ENCODE measurements around the gene NTSR1. TPM values are rescaled to one million over a fixed set of nuclear protein-coding genes. Genes with fewer than 3 reads are reported as not detected.

Gene NTSR1
- total RNA-seq, 1 experiment from 2014 or later: 44.1 TPM

DNA sequence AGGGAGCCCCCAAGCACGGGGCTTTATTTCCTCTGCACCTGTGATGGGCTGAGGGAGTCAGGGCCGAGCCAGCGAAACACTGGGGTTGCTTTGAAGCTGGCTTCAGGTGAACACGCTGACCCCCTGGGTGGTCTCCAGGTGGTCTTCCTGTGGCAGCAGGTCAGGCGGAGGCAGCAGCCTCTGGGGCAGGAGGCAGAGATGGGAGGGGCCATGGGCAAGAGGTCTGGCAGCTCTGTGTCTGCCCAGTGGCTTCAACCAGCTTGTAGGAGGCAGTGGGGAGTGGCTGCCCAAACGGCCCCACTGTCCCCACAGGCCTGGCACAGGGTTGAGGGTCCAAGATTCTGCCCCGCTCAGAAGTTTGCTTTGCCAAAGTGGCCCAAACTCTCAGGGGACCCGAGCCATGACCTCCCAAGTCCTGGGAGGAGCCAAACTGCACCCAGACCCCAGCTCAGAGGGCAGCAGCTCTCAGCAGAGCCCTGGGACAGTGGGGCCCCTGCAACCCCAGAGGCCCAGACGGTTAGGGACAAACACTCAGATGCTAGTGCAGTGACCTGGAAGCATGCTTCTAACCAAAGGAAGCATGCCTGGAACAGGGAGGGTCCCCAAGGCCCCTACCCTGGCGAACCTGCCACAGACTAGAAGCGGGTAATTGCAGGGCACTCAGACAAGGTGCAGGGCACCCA lies 15.3 kb downstream of the NTSR1 start:
- DNase-seq (ENCODE audit: low read depth, low spot score) (no peak), ATAC-seq (no peak)
- ChIA-PET POLR2A (no interaction called here), CTCF (no interaction called here)
- TF ChIP-seq, protein P1, sequence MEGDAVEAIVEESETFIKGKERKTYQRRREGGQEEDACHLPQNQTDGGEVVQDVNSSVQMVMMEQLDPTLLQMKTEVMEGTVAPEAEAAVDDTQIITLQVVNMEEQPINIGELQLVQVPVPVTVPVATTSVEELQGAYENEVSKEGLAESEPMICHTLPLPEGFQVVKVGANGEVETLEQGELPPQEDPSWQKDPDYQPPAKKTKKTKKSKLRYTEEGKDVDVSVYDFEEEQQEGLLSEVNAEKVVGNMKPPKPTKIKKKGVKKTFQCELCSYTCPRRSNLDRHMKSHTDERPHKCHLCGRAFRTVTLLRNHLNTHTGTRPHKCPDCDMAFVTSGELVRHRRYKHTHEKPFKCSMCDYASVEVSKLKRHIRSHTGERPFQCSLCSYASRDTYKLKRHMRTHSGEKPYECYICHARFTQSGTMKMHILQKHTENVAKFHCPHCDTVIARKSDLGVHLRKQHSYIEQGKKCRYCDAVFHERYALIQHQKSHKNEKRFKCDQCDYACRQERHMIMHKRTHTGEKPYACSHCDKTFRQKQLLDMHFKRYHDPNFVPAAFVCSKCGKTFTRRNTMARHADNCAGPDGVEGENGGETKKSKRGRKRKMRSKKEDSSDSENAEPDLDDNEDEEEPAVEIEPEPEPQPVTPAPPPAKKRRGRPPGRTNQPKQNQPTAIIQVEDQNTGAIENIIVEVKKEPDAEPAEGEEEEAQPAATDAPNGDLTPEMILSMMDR (IDR thresholded peaks at IDR 0.05): no peak
- TF ChIP-seq SIN3A (IDR thresholded peaks at IDR 0.05; ENCODE audit: borderline replicate concordance, insufficient read depth, low read depth, low read length) (no peak), TCF7L2 (IDR thresholded peaks at IDR 0.05; ENCODE audit: low read depth, low read length) (no peak), POLR2AphosphoS5 (IDR thresholded peaks at IDR 0.05; ENCODE audit: low read depth, low read length) (no peak)
- TF ChIP-seq, protein P2, sequence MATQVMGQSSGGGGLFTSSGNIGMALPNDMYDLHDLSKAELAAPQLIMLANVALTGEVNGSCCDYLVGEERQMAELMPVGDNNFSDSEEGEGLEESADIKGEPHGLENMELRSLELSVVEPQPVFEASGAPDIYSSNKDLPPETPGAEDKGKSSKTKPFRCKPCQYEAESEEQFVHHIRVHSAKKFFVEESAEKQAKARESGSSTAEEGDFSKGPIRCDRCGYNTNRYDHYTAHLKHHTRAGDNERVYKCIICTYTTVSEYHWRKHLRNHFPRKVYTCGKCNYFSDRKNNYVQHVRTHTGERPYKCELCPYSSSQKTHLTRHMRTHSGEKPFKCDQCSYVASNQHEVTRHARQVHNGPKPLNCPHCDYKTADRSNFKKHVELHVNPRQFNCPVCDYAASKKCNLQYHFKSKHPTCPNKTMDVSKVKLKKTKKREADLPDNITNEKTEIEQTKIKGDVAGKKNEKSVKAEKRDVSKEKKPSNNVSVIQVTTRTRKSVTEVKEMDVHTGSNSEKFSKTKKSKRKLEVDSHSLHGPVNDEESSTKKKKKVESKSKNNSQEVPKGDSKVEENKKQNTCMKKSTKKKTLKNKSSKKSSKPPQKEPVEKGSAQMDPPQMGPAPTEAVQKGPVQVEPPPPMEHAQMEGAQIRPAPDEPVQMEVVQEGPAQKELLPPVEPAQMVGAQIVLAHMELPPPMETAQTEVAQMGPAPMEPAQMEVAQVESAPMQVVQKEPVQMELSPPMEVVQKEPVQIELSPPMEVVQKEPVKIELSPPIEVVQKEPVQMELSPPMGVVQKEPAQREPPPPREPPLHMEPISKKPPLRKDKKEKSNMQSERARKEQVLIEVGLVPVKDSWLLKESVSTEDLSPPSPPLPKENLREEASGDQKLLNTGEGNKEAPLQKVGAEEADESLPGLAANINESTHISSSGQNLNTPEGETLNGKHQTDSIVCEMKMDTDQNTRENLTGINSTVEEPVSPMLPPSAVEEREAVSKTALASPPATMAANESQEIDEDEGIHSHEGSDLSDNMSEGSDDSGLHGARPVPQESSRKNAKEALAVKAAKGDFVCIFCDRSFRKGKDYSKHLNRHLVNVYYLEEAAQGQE (IDR thresholded peaks at IDR 0.05; ENCODE audit: insufficient read depth in 1 of 2, low read depth in 2 of 2, low read length in 1 of 2): no peak
- Histone ChIP-seq H3K27me3 (ENCODE audit: control insufficient read depth, insufficient read depth, low read length) (no peaks in the 10 kb centered on the region), H3K4me3 (ENCODE audit: low read depth in 2 of 2, low read length in 2 of 2) (no peak overlapping the region), H3K27ac (ENCODE audit: low read length) (no peak overlapping the region), H3K4me1 (ENCODE audit: control insufficient read depth, insufficient read depth, low read length) (peaks cover 26% of the 10 kb centered on the region), H3K36me3 (ENCODE audit: control insufficient read depth, insufficient read depth, low read length) (no peaks in the 10 kb centered on the region), H3K9me3 (ENCODE audit: control insufficient read depth, insufficient read depth, low read depth, low read length) (peaks cover 7% of the 10 kb centered on the region; the same call in 1 of the 2 replicates)
- in situ Hi-C loops (cut with HindIII; ENCODE audit: low pct_unique_long_range_greater_than_20kb, low sequenced_read_pairs): no loop called here
- intact Hi-C loops (cut with micrococcal nuclease; ENCODE audit: unreplicated experiment): no loop called here
- no TSS peak for BruUV-seq (replicated peaks)

DNA sequence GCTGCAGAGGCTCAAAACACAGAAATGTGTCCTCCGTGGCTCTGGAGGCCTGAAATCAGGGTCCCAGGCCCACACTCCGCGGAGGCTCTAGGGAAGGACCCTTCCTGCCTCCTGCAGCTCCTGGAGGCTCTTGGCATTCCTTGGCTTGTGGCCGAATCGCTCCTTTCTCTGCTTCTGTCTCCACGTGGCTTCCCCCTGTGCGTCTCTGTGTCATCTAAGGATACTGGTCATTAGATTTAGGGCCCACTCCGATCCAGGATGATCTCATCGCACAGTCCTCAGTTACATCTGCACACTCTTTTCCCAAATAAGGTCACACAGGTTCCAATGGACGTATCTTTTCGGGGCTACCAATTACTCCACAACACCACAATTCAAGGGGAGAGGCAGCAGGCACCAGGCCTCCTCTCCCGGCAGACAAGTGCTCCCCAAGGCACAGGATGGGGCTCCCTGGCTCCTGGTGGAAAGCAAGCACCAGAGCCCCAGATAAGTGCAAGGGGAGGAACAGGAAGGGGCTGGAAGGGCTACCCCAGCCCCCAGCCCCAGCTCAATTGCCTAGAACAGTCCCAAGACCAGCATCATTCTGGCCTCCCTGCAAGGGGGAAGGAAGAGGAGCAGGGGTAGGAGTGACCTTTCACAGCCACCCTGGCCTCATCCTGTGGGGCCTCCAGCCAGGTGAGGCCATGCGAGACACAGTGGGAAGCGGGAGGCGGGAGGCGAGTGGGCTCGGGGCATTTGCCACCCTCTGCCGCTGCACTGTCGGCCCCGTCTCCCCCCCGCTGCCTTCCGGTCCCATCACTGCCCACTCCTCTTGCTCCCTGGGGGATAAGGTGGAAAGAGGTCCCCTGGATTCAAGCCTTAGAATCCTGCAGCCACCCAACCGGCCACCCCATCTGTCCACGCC lies 16.3 kb downstream of the NTSR1 start:
- CTCF ChIA-PET: no interaction called here
- DNase-seq (ENCODE audit: low read depth, low spot score): no peak

More for the DNA sequence above, 16.3 kb downstream of the NTSR1 start:
- no peaks in the 10 kb centered on the region for H3K27me3 ChIP-seq (ENCODE audit: control insufficient read depth, insufficient read depth, low read length)
- H3K27ac ChIP-seq (ENCODE audit: low read length): no peak overlapping the region
- no peak for ATAC-seq
- no TSS peak for BruUV-seq (replicated peaks)
- peaks cover 22% of the 10 kb centered on the region for H3K4me1 ChIP-seq (ENCODE audit: control insufficient read depth, insufficient read depth, low read length)
- H3K36me3 ChIP-seq (ENCODE audit: control insufficient read depth, insufficient read depth, low read length): no peaks in the 10 kb centered on the region
- in situ Hi-C loops (cut with HindIII; ENCODE audit: low pct_unique_long_range_greater_than_20kb, low sequenced_read_pairs): no loop called here
- TF ChIP-seq, protein P2 (IDR thresholded peaks at IDR 0.05; ENCODE audit: insufficient read depth in 1 of 2, low read depth in 2 of 2, low read length in 1 of 2): no peak
- TF ChIP-seq SIN3A (IDR thresholded peaks at IDR 0.05; ENCODE audit: borderline replicate concordance, insufficient read depth, low read depth, low read length): no peak
- no peak for TF ChIP-seq TCF7L2 (IDR thresholded peaks at IDR 0.05; ENCODE audit: low read depth, low read length)
- no peak for TF ChIP-seq POLR2AphosphoS5 (IDR thresholded peaks at IDR 0.05; ENCODE audit: low read depth, low read length)
- TF ChIP-seq, protein P1 (IDR thresholded peaks at IDR 0.05): no peak
- POLR2A ChIA-PET: no interaction called here
- intact Hi-C loops (cut with micrococcal nuclease; ENCODE audit: unreplicated experiment): no loop called here
- no peak overlapping the region for H3K4me3 ChIP-seq (ENCODE audit: low read depth in 2 of 2, low read length in 2 of 2)
- H3K9me3 ChIP-seq (ENCODE audit: control insufficient read depth, insufficient read depth, low read depth, low read length): peaks cover 7% of the 10 kb centered on the region; the same call in 1 of the 2 replicates

Measured in Panc1 (cell line).